Neural cell (in vitro differentiated cells): ENCODE results near the gene ICAM2. TPM values are rescaled to one million over a fixed set of nuclear protein-coding genes. Genes with fewer than 3 reads are reported as not detected.

Experiments used
- H2AFZ ChIP-seq: fragments of 200-600, 300-800 bp; sonication (generic), shearing (Covaris generic); 2 replicates; pipeline ENCODE4 v1.6.0; 2014; ENCODE audit warnings: low read depth, mild to moderate bottlenecking, antibody characterized with exemption, low read length, moderate library complexity
- H3F3A ChIP-seq: fragments of 200-600 bp; shearing (Covaris generic); 2 replicates; pipeline ENCODE4 v1.6.1; 2016; ENCODE audit warnings: mild to moderate bottlenecking, moderate library complexity, mixed read lengths, antibody characterized with exemption, low read length; ENCODE audit not compliant: insufficient read depth, poor library complexity, severe bottlenecking
- H3K27ac ChIP-seq: fragments of 200-600, 300-800 bp; sonication (generic), shearing (Covaris generic); 2 replicates; pipeline ENCODE4 v1.5.1; 2014; ENCODE audit warnings: mild to moderate bottlenecking, low read length, moderate library complexity
- H3K27me3 ChIP-seq: fragments of 300-800, 200-600 bp; sonication (generic), shearing (Covaris generic); 2 replicates; pipeline ENCODE4 v1.6.0; 2014; ENCODE audit warnings: mild to moderate bottlenecking, low read depth, low read length, moderate library complexity; ENCODE audit not compliant: insufficient read depth
- H3K36me3 ChIP-seq: fragments of 300-800, 200-600 bp; sonication (generic), shearing (Covaris generic); 2 replicates; pipeline ENCODE4 v1.5.1; 2014; ENCODE audit warnings: mild to moderate bottlenecking, antibody characterized with exemption, low read length, moderate library complexity; ENCODE audit not compliant: insufficient read depth
- H3K4me2 ChIP-seq: fragments of 300-800, 200-600 bp; sonication (generic), shearing (Covaris generic); 2 replicates; pipeline ENCODE4 v1.6.0; 2014; ENCODE audit warnings: mild to moderate bottlenecking, low read length
- H3K4me3 ChIP-seq: fragments of 300-800, 200-600 bp; sonication (generic), shearing (Covaris generic); 2 replicates; pipeline ENCODE4 v1.5.1; 2014; ENCODE audit warnings: mild to moderate bottlenecking, low read length, moderate library complexity
- H3K79me2 ChIP-seq: fragments of 200-600 bp; shearing (Covaris generic); replicated peaks from 2 replicates; pipeline ENCODE4 v1.6.0; 2014; ENCODE audit warnings: mild to moderate bottlenecking, low read length, moderate library complexity; ENCODE audit not compliant: insufficient read depth
- H3K9ac ChIP-seq: fragments of 300-800, 200-600 bp; sonication (generic), shearing (Covaris generic); 2 replicates; pipeline ENCODE4 v1.6.1; 2016; ENCODE audit warnings: mild to moderate bottlenecking, low read length, mixed read lengths
- H3K9me2 ChIP-seq: fragments of 200-600 bp; shearing (Covaris generic); 2 replicates; pipeline ENCODE4 v1.6.1; 2016; ENCODE audit warnings: mild to moderate bottlenecking, low read length, mixed read lengths; ENCODE audit not compliant: insufficient read depth
- H3K9me3 ChIP-seq: fragments of 200-600, 300-800 bp; sonication (generic), shearing (Covaris generic); 2 replicates; pipeline ENCODE4 v1.6.1; 2016; ENCODE audit warnings: mild to moderate bottlenecking, mixed run types, low read length, moderate library complexity, mixed read lengths
- H4K20me1 ChIP-seq: fragments of 200-600 bp; shearing (Covaris generic); 2 replicates; pipeline ENCODE4 v1.6.1; 2016; ENCODE audit warnings: mild to moderate bottlenecking, mixed run types; ENCODE audit not compliant: insufficient read depth
- CTCF ChIP-seq: fragments of 450-650 bp; IDR thresholded peaks from 2 replicates; pipeline ENCODE4 v1.5.1; 2014; ENCODE audit warnings: antibody characterized with exemption, mild to moderate bottlenecking, moderate library complexity; ENCODE audit not compliant: poor library complexity, severe bottlenecking
- EP300 ChIP-seq: fragments of 450-650 bp; conservative IDR thresholded peaks from 2 replicates; pipeline ENCODE4 v1.6.1; 2014; ENCODE audit warnings: antibody characterized with exemption, mild to moderate bottlenecking, moderate library complexity; ENCODE audit not compliant: poor library complexity, severe bottlenecking
- EZH2 ChIP-seq: fragments of 200-600, 300-800 bp; shearing (Covaris generic), sonication (generic); IDR thresholded peaks from 2 replicates; pipeline ENCODE4 v1.6.1; 2014; ENCODE audit warnings: antibody characterized with exemption, low read length, borderline replicate concordance, mild to moderate bottlenecking; ENCODE audit not compliant: insufficient read depth, poor library complexity, severe bottlenecking
- MXI1 ChIP-seq: fragments of 450-650 bp; conservative IDR thresholded peaks from 2 replicates; pipeline ENCODE4 v1.6.1; 2014; ENCODE audit warnings: antibody characterized with exemption, mild to moderate bottlenecking; ENCODE audit not compliant: poor library complexity, severe bottlenecking
- POLR2AphosphoS5 ChIP-seq: IDR thresholded peaks from 2 replicates; pipeline ENCODE4 v1.6.1; 2012
- RAD21 ChIP-seq: fragments of 450-650 bp; conservative IDR thresholded peaks from 2 replicates; pipeline ENCODE4 v1.6.1; 2014; ENCODE audit warnings: antibody characterized with exemption, mild to moderate bottlenecking, moderate library complexity
- SMC3 ChIP-seq: fragments of 450-650 bp; conservative IDR thresholded peaks from 2 replicates; pipeline ENCODE4 v1.6.1; 2014; ENCODE audit warnings: antibody characterized with exemption, mild to moderate bottlenecking, moderate library complexity; ENCODE audit not compliant: poor library complexity
- TAF1 ChIP-seq: IDR thresholded peaks from 2 replicates; pipeline ENCODE4 v1.6.1; 2012; ENCODE audit warnings: low read depth
- polyA minus RNA-seq: library from RNA; depleted of rRNA, polyadenylated mRNA; stranded (reverse); fragments of >200 nt; gene quantifications from 2 replicates; pipeline ENCODE4 v1.2.3, GENCODE V29; 2014
- polyA plus RNA-seq: library from polyadenylated mRNA; depleted of rRNA; stranded (reverse); fragments of >200 nt; gene quantifications from 2 replicates; pipeline ENCODE4 v1.2.3, GENCODE V29; 2014
- TF ChIP-seq, protein P1 (sequence below): IDR thresholded peaks from 2 replicates; pipeline ENCODE4 v1.6.1; 2012; ENCODE audit warnings: borderline replicate concordance

ICAM2 gene
- not detected in 2 replicates for polyA plus RNA-seq
- not detected in 2 replicates for polyA minus RNA-seq

DNA sequence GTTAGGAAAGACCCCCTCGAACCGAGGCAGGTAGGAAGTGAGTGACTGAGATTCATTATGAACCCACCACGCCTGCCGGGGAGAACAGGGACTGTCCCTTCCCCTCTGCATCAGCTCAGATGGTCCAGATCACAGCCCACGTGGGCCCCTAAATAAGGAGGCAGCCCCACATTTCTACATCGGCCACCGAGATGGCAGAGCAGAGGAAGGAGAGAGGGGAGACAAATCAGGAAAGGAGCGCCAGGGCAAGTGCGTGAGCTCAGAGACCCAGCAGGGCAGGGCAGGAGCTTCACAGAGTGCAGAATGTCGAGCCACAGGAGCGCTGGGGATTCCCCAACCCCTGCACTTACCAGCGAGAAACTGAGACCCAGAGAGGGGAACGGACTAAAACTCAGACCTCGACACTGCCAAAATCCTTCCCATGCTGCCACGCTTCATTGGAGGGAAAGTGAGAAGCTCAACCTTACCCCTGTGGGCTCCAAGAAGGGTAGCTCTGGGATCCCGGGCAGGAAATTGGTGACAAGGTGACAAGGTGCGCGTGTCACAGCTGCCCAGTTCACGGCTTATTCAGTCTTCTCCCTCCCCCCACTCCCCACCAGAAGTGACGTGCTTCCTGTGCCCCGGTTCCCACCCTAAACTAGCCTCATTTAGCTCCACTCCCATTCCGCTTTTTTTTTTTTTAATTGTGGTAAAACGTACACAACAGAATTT, at the start of gene ICAM2:
Gene ICAM2 (minus strand): TSS at position 578 of the 711 bp plus-strand sequence. CDS start 13,942 bp downstream, outside the sequence.
- Histone ChIP-seq H4K20me1 (no peaks in the 10 kb centered on the region), H3K4me3 (no peak within 1 kb of the TSS), H3K79me2 (no peaks in the 10 kb centered on the region), H3F3A (no peaks in the 10 kb centered on the region), H3K9me3 (no peaks in the 10 kb centered on the region), H3K36me3 (no peaks in the 10 kb centered on the region), H3K9me2 (no peaks in the 10 kb centered on the region), H2AFZ (no peak within 1 kb of the TSS), H3K27me3 (no peaks in the 10 kb centered on the region), H3K9ac (no peak within 1 kb of the TSS), H3K27ac (no peak within 1 kb of the TSS), H3K4me2 (no peak within 1 kb of the TSS)
- TF ChIP-seq SMC3 (no peak), EP300 (no peak), RAD21 (no peak), POLR2AphosphoS5 (no peak), TAF1 (no peak), MXI1 (no peak), EZH2 (no peak), CTCF (no peak)
- TF ChIP-seq, protein P1, sequence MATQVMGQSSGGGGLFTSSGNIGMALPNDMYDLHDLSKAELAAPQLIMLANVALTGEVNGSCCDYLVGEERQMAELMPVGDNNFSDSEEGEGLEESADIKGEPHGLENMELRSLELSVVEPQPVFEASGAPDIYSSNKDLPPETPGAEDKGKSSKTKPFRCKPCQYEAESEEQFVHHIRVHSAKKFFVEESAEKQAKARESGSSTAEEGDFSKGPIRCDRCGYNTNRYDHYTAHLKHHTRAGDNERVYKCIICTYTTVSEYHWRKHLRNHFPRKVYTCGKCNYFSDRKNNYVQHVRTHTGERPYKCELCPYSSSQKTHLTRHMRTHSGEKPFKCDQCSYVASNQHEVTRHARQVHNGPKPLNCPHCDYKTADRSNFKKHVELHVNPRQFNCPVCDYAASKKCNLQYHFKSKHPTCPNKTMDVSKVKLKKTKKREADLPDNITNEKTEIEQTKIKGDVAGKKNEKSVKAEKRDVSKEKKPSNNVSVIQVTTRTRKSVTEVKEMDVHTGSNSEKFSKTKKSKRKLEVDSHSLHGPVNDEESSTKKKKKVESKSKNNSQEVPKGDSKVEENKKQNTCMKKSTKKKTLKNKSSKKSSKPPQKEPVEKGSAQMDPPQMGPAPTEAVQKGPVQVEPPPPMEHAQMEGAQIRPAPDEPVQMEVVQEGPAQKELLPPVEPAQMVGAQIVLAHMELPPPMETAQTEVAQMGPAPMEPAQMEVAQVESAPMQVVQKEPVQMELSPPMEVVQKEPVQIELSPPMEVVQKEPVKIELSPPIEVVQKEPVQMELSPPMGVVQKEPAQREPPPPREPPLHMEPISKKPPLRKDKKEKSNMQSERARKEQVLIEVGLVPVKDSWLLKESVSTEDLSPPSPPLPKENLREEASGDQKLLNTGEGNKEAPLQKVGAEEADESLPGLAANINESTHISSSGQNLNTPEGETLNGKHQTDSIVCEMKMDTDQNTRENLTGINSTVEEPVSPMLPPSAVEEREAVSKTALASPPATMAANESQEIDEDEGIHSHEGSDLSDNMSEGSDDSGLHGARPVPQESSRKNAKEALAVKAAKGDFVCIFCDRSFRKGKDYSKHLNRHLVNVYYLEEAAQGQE: no peak

- TF ChIP-seq MXI1 (no peak), EP300 (no peak), TAF1 (no peak), RAD21 (no peak), EZH2 (no peak), CTCF (no peak), POLR2AphosphoS5 (no peak), SMC3 (no peak)
- TF ChIP-seq, protein P1: no peak
- Histone ChIP-seq H3F3A (no peaks in the 10 kb centered on the region), H3K27me3 (no peaks in the 10 kb centered on the region), H3K36me3 (peaks cover 14% of the 10 kb centered on the region), H3K9me2 (no peaks in the 10 kb centered on the region), H3K9ac (no peak overlapping the region), H2AFZ (no peak overlapping the region), H3K27ac (no peak overlapping the region), H3K9me3 (peaks cover 8% of the 10 kb centered on the region), H3K4me3 (no peak overlapping the region), H3K79me2 (no peaks in the 10 kb centered on the region), H3K4me2 (no peak overlapping the region), H4K20me1 (no peaks in the 10 kb centered on the region)
Observed at GRCh38 chr17:64070213-64070612, 49.8 kb upstream of the ICAM2 start.
